Activated T-cell treated with anti-CD3 and anti-CD28 coated beads, Interleukin-2, amount 50 U/mL, for 72 hours (primary cell): ENCODE results near the gene HSDL2. TPM values are rescaled to one million over a fixed set of nuclear protein-coding genes. Genes with fewer than 3 reads are reported as not detected.
A peak's percentile ranks its signal among the peaks of the same experiment; 100 is the strongest.
"Not testable (repeated sequence)": the region's sequence is repeated elsewhere in the genome, so short reads cannot be mapped to it uniquely, and the experiment has no call there.

Experiments
- ATAC-seq, 2 donors: fragments of 150-1000 bp; cut with Tn5 transposase; replicated peaks in 1 of 2; 2 replicates each; pipeline ENCODE4 v1.10.0; 2021; ENCODE audit warnings: moderate library complexity in 2 of 2, mild to moderate bottlenecking in 1 of 2
- DNase-seq, 2 donors: peaks; one replicate each; pipeline ENCODE4 v3.0.0; 2021 to 2022; ENCODE audit warnings: mixed read lengths in 1 of 2
- H3K27ac Mint-ChIP-seq: one replicate; pipeline ENCODE4 v1.8.0; 2022; ENCODE audit warnings: mild to moderate bottlenecking, moderate library complexity, mixed read lengths
- H3K27me3 Mint-ChIP-seq: one replicate; pipeline ENCODE4 v1.8.0; 2022; ENCODE audit warnings: low read depth, mixed read lengths
- H3K36me3 Mint-ChIP-seq, 2 donors: one replicate each; pipeline ENCODE4 v1.8.0; 2022; ENCODE audit warnings: mixed read lengths in 2 of 2, mild to moderate bottlenecking in 1 of 2; ENCODE audit not compliant: insufficient read depth in 2 of 2
- H3K4me1 Mint-ChIP-seq: one replicate; pipeline ENCODE4 v1.8.0; 2022; ENCODE audit warnings: low read depth, mixed read lengths
- H3K4me3 Mint-ChIP-seq, 2 donors: one replicate each; pipeline ENCODE4 v1.8.0; 2022; ENCODE audit warnings: mild to moderate bottlenecking in 2 of 2, mixed read lengths in 2 of 2, moderate library complexity in 2 of 2
- H3K9me3 Mint-ChIP-seq, 2 donors: one replicate each; pipeline ENCODE4 v1.8.0; 2022; ENCODE audit warnings: mixed read lengths in 2 of 2
- total RNA-seq, 2 donors: library from RNA; stranded (reverse); gene quantifications; one replicate each; pipeline ENCODE4 v1.2.3, GENCODE V29; 2022

The HSDL2 gene
- total RNA-seq, 2 donors from 2014 or later, result 27.3 to 33.1 TPM

DNA sequence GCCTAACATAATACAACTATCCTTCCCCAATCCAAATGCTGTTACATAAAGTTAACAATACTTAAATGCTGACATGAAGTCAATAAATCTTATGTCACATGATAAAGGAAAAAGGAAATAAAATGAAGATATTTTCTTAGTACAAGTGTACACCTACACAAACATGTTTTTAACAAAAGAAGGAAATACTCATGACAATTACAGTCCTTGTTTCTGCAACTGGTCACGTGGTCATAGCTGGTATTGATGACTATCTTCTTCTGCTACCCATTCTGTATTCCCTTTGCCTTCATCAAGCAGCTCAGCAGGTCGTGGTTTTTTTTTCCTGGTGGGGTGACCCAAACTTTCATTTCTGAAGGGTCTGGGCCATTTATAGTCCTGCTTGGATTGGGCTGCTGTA is 6.2 kb upstream of the HSDL2 start:
- not testable (repeated sequence) for ATAC-seq, H3K4me3 Mint-ChIP-seq, H3K9me3 Mint-ChIP-seq

DNA sequence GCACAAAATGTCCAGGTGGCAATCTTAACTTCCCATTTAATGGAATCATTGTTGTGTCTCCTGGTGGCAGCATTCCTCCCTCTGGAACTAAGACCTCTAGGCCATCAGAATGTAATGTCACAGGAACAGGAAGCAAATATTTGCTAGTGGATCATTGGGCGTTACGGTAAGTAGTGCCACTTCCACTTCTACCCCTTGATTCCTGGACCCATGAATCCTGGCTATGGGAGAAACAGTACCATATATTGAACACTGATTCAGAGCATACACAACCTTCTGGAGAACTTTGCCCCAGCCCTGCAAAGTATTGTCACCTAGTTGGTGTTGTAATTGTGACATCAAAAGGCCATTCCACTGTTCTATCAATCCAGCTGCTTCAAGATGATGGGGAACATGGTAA is 5.7 kb upstream of the HSDL2 start:
- ATAC-seq, H3K9me3 Mint-ChIP-seq, H3K4me3 Mint-ChIP-seq, DNase-seq, H3K27ac Mint-ChIP-seq, H3K36me3 Mint-ChIP-seq, H3K27me3 Mint-ChIP-seq: not testable (repeated sequence)
- peaks cover 32% of the 10 kb centered on the region for H3K4me1 Mint-ChIP-seq

More for the DNA sequence above, 6.2 kb upstream of the HSDL2 start:
- H3K4me1 Mint-ChIP-seq, result peaks cover 27% of the 10 kb centered on the region
- DNase-seq, H3K27me3 Mint-ChIP-seq, H3K36me3 Mint-ChIP-seq, H3K27ac Mint-ChIP-seq: not testable (repeated sequence)

DNA sequence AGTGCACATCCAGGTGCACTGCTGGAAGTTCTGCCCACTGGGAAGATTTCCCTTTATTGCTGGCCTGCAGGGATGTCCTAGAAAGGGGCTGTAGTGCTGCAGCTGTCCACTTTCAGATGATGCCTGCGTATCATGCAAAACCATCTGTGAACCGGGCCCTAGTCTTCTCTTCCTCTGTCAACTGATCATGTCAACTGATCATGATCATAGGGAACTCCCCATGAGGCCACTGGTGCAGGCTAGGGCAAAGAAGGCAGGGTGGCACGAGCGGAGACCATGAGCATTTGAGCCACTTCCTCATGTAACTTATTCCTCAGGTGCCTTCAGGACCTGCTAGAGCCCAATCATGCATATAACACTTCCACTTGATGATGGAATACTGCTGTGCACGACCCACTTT is 4.5 kb upstream of the HSDL2 start:
- no peak overlapping the region for H3K4me3 Mint-ChIP-seq
- peaks cover 32% of the 10 kb centered on the region for H3K4me1 Mint-ChIP-seq
- peaks cover 3 to 11% of the 10 kb centered on the region in 2 donors for H3K36me3 Mint-ChIP-seq
- H3K9me3 Mint-ChIP-seq, result peaks cover 0 to 3% of the 10 kb centered on the region in 2 donors
- DNase-seq (no peak), ATAC-seq (no peak)
- H3K27me3 Mint-ChIP-seq, result no peaks in the 10 kb centered on the region
- no peak overlapping the region for H3K27ac Mint-ChIP-seq

DNA sequence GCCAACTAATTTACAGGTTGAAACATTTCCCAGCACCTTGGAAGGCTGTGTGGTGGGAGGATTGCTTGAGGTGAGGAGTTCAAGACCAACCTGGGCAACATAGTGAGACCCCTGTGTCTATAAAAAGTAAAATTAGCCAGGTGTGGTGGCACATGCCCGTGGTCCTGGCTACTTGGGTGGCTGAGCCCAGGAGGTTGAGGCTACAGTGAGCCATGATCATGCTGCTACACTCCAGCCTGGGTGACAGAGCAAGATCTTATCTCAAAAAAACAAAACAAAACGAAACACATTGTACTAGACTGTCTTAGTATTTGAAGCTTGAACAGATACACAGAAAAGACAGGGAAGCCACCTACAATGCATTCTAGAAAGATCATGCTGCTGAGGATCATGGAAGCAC is 2.8 kb upstream of the HSDL2 start:
- Mint-ChIP-seq H3K4me1 (peaks cover 42% of the 10 kb centered on the region), H3K4me3 (peak overlapping the region; percentile 7 to 100), H3K27me3 (no peaks in the 10 kb centered on the region), H3K36me3 (peaks cover 3 to 8% of the 10 kb centered on the region in 2 donors), H3K9me3 (no peaks in the 10 kb centered on the region), H3K27ac (no peak overlapping the region)
- ATAC-seq, result no peak
- DNase-seq, result peak in 1 of 2 donors; percentile 21

DNA sequence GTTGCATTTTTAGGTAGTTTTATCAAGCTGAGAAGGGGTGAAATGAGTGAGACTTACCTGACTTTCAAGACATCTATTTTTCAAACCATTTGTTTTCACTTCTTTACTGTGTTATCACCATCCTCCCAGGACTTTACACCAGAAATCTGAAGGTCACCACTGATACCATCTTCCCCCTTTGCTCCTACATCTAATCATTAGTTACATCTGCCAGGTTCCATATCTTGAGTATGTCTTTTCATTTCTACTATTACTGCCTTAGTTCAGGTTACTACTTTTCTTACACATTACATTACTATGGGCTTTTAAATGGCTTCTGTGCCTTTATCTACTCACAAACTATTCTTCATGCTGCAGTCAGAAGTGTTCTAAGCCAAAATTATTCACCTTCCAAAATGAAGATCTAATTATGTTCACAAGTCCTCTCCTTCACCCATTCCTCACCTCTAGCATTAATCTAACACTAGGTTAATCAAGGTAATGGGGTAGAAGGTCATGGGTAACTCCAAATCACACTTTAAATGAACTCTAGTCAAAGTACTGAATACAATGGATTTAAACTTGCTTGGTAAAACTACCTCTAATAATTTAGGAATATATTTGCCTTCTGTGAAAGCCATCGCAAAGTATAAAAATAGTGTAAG is 2.1 kb upstream of the HSDL2 start:
- Mint-ChIP-seq H3K4me1 (peaks cover 49% of the 10 kb centered on the region), H3K27ac (peak overlapping the region; percentile 7), H3K36me3 (peaks cover 3 to 6% of the 10 kb centered on the region in 2 donors), H3K9me3 (no peaks in the 10 kb centered on the region), H3K27me3 (no peaks in the 10 kb centered on the region), H3K4me3 (peak overlapping the region; percentile 33 to 100)
- no peak for DNase-seq
- no peak for ATAC-seq

DNA sequence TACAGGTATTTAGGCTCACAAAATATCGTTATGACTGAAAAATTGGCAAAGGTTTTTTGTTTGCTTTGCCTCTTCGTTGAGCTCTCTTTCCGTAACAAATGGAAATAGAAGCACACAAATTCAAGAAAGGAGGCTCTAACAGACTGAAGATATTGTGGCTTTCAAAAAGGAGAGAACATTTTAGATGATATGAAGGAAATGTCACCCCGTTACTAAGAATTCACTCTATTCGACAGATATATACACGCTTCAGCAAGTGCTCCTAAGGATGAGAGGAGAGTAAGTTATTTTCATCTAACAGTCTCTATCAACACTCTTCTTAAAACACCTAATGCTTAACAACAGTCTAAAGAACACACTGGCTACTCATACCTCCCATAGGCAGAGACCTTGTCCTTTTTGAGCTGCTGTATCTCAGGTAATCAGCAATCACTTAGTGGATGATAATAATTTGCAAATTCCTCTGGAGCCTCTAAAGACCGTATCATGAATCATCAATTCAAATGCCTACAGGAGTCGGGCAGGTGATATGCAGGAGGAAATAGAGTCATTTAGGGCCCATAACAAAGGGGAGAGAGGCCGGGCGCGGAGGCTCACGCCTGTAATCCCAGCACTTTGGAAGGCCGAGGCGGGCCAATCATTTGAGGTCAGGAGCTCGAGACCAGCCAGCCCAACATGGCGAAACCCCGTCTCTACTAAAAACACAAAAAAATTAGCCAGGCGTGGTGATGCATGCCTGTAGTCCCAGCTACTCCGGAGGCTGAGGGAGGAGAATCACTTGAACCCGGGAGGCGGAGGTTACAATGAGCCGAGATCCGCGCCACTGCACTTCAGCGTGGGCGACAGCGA is 1.4 kb upstream of the HSDL2 start:
- Mint-ChIP-seq H3K4me1 (peaks cover 54% of the 10 kb centered on the region), H3K27me3 (no peaks in the 10 kb centered on the region), H3K27ac (peak overlapping the region; percentile 100), H3K9me3 (no peaks in the 10 kb centered on the region), H3K4me3 (peak overlapping the region; percentile 99 to 100), H3K36me3 (peaks cover 3 to 6% of the 10 kb centered on the region in 2 donors)
- peak; percentile 3 to 4 for ATAC-seq
- peak; percentile 30 to 37 for DNase-seq

DNA sequence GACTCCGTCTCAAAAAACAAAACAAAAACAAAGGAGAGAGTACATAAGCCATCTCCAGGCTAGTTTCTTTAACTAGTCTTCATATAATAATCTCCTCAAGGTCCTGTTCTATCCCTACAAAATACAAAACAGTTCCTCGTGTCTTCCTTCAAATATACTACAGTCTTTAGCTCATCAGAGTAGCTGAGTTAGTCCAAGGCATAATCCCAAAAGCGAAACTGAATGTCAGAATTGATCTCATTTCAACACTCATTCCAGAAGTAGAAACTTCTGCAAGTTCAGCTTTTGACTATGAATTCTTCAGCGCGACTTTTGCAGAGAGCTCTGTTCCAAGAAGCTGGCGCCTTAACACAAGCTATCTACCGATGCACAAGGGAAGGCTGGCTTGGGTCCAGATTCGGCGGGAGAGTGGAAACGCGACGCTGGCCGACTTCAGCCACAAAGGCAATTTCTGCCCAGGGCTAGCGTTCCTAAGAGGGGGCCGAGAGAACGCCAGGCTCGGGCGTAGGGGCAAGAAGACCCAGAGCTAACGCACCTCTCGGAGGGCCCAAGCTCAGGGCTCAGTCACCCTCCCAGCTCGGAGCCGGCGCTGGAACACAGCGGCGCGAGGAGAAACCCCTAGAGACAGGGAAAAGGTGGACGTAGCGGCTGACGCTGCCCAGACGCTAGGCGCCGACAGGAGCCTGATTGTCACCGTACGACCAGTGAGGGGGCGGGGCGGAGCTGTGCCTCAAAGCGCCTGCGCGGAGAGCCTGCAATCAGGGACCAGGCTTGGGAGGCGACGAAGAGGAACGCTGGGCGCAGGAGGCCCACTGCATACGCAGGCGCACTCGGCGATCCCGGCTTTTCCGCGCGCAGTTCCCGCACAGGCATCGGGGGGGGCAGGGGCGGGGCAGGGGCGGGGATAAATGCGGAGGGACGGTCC is 469 bp upstream of the HSDL2 start:
- peak; percentile 89 to 90 for ATAC-seq
- peaks cover 3 to 6% of the 10 kb centered on the region in 2 donors for H3K36me3 Mint-ChIP-seq

DNA sequence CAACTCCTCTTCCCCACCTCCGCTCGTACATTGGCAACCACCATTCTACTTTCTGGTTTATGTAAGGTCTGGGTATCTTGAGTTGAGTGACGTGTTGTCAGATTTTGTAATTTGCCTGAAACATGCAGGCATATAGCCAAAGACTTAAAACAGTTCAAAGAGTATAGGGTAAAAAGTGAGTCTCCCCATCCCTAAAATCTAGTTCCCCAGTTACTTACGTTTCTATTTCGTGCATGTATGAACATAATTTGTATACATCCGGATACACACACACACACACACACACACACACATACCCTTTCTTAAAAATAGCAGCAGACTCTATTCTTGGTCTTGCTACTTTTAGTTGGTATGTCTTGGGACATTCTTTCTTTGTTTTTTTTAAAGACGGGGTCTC is 915 bp downstream of the HSDL2 start:
- Mint-ChIP-seq H3K4me3 (peak overlapping the region; percentile 99 to 100), H3K4me1 (peaks cover 67% of the 10 kb centered on the region), H3K27ac (peak overlapping the region; percentile 98), H3K27me3 (no peaks in the 10 kb centered on the region), H3K9me3 (no peaks in the 10 kb centered on the region), H3K36me3 (peaks cover 3 to 6% of the 10 kb centered on the region in 2 donors)
- ATAC-seq (no peak), DNase-seq (no peak)

More for the DNA sequence above, 469 bp upstream of the HSDL2 start:
- DNase-seq, result peak; percentile 98
- Mint-ChIP-seq H3K9me3 (no peaks in the 10 kb centered on the region), H3K27me3 (no peaks in the 10 kb centered on the region), H3K4me1 (peaks cover 62% of the 10 kb centered on the region), H3K4me3 (peak overlapping the region; percentile 99 to 100), H3K27ac (peak overlapping the region; percentile 100)

DNA sequence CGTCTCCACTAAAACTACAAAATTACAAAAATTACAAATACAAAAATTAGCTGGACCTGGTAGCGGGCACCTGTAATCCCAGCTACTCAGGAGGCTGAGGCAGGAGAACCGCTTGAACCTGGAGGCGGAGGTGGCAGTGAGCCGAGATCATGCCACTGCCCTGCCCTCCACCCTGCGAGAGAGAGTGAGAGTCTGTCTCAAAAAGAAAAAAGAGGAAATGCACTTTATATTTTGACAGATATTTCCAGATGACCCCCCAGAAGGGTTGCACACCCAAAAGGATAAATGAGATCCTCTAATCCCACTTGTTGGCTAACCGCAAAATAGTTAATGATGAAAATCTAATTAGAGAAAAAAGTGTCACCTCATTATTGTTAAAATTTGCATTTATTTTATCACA is 2.2 kb downstream of the HSDL2 start:
- DNase-seq (no peak), ATAC-seq (no peak)
- Mint-ChIP-seq H3K27ac (no peak overlapping the region), H3K36me3 (peaks cover 3 to 7% of the 10 kb centered on the region in 2 donors), H3K4me1 (peaks cover 67% of the 10 kb centered on the region), H3K4me3 (no peak overlapping the region), H3K27me3 (no peaks in the 10 kb centered on the region), H3K9me3 (no peaks in the 10 kb centered on the region)

DNA sequence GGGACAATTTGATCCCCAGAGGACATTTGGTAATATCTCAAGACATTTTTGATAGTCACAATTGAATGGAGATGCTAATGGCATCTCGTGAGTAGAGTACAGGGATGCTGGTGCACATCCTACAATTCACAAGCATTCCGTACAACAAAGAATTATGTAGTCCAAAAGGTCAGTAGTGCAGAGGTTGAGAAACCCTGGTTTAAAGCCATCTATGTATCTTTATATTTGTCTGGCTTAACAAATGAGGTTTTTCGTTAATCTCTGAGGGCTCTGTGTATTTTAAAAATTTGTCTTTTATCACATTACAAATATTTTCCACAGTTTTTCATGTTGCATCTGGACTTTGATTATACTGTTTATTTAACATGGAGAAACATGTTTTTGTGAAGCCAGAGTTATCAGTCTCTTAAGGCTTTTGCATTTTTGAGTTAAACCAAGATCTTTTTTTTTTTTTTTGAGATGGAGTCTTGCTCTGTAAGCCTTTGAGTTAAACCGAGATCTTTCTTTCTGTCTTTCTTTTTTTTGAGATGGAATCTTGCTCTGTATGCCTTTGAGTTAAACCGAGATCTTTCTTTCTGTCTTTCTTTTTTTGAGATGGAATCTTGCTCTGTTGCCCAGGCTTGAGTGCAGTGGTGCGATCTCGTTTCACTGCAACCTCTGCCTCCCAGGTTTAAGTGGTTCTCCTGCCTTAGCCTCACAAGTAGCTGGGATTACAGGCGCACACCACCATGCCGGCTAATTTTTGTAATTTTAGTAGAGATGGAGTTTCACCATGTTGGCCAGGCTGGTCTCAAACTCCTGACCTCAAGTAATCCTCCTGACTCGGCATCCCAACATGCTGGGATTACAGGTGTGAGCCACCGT is 2.8 kb downstream of the HSDL2 start:
- no peaks in the 10 kb centered on the region for H3K27me3 Mint-ChIP-seq
- no peak overlapping the region for H3K4me3 Mint-ChIP-seq
- DNase-seq (no peak), ATAC-seq (no peak)
- no peaks in the 10 kb centered on the region for H3K9me3 Mint-ChIP-seq
- H3K4me1 Mint-ChIP-seq, result peaks cover 60% of the 10 kb centered on the region
- H3K36me3 Mint-ChIP-seq, result peaks cover 3 to 9% of the 10 kb centered on the region in 2 donors
- no peak overlapping the region for H3K27ac Mint-ChIP-seq

DNA sequence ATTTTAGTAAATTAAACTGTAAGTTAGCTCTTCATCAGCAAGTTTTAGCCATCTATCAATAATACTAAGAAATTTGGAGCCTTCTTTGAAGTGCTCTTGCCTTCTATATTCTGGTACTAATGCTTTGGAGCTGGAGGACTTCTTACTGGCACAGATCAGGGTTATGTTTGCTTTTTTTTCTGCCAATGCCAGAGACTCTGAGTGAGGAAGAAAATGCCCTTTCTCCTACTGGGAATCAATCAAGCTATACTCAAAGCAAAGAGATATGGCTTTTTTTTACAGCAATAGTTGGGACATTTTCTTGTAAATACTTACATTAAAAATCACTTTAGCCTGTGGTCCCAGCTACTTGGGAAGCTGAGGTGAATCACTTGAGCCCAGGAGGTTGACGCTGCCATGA is 4.3 kb downstream of the HSDL2 start:
- DNase-seq, result no peak
- ATAC-seq, result no peak
- Mint-ChIP-seq H3K27me3 (no peaks in the 10 kb centered on the region), H3K36me3 (peaks cover 3 to 8% of the 10 kb centered on the region in 2 donors), H3K4me3 (no peak overlapping the region), H3K4me1 (peaks cover 46% of the 10 kb centered on the region), H3K27ac (no peak overlapping the region), H3K9me3 (no peaks in the 10 kb centered on the region)

DNA sequence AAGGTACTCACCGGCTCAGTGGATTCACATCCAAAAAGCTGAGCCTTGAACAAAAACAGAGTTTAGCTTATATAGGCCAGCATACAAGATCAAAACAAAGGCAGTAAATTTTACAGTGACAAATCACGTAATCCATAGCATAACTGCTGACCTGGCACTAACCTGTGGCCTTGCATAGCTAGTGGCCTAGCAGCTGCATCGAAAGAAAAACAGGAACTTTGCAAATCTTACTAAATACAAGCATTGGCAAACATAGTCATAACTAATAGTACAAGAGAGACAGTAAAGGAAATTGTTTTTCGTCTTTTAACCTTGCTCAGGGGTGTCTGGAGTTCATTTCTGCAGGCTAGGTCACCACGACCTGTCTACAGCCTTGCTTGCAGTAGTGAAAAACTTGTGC is 4.8 kb downstream of the HSDL2 start:
- H3K36me3 Mint-ChIP-seq, result peaks cover 0 to 6% of the 10 kb centered on the region in 2 donors
- peaks cover 46% of the 10 kb centered on the region for H3K4me1 Mint-ChIP-seq

More for the DNA sequence above, 4.8 kb downstream of the HSDL2 start:
- DNase-seq (no peak), ATAC-seq (no peak)
- H3K9me3 Mint-ChIP-seq, result no peaks in the 10 kb centered on the region
- H3K27ac Mint-ChIP-seq, result no peak overlapping the region
- no peak overlapping the region for H3K4me3 Mint-ChIP-seq
- no peaks in the 10 kb centered on the region for H3K27me3 Mint-ChIP-seq
